ENCODE data around the gene MYB. TPM values are rescaled to one million over a fixed set of nuclear protein-coding genes. Genes with fewer than 3 reads are reported as not detected.

Gene MYB
- total RNA-seq, 1 donor from 2014 or later: 2.0 TPM

- Histone ChIP-seq H3K36me3 (no peaks in the 10 kb centered on the region), H3K27ac (no peak overlapping the region), H3K9me3 (no peaks in the 10 kb centered on the region), H3K4me1 (no peaks in the 10 kb centered on the region), H3K27me3 (no peaks in the 10 kb centered on the region), H3K4me3 (no peak overlapping the region)
- peak; percentile 63 for ATAC-seq
- TF ChIP-seq, protein P1, sequence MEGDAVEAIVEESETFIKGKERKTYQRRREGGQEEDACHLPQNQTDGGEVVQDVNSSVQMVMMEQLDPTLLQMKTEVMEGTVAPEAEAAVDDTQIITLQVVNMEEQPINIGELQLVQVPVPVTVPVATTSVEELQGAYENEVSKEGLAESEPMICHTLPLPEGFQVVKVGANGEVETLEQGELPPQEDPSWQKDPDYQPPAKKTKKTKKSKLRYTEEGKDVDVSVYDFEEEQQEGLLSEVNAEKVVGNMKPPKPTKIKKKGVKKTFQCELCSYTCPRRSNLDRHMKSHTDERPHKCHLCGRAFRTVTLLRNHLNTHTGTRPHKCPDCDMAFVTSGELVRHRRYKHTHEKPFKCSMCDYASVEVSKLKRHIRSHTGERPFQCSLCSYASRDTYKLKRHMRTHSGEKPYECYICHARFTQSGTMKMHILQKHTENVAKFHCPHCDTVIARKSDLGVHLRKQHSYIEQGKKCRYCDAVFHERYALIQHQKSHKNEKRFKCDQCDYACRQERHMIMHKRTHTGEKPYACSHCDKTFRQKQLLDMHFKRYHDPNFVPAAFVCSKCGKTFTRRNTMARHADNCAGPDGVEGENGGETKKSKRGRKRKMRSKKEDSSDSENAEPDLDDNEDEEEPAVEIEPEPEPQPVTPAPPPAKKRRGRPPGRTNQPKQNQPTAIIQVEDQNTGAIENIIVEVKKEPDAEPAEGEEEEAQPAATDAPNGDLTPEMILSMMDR (IDR thresholded peaks at IDR 0.05): no peak
- DNase-seq: no peak
- intact Hi-C loops (cut with DNase I): no loop called here
Observed at GRCh38 chr6:135195522-135195921, 14.4 kb downstream of the MYB start.

GRCh38 chr6:135196739-135197510 lies 15.8 kb downstream of the MYB start:
- no peaks in the 10 kb centered on the region for H3K9me3 ChIP-seq
- no peak for ATAC-seq
- intact Hi-C loops (cut with DNase I): no loop called here
- H3K4me1 ChIP-seq: no peaks in the 10 kb centered on the region
- H3K36me3 ChIP-seq: no peaks in the 10 kb centered on the region
- DNase-seq: no peak
- no peaks in the 10 kb centered on the region for H3K27me3 ChIP-seq
- TF ChIP-seq, protein P1 (IDR thresholded peaks at IDR 0.05): no peak
- H3K4me3 ChIP-seq: no peak overlapping the region
- no peak overlapping the region for H3K27ac ChIP-seq

DNA sequence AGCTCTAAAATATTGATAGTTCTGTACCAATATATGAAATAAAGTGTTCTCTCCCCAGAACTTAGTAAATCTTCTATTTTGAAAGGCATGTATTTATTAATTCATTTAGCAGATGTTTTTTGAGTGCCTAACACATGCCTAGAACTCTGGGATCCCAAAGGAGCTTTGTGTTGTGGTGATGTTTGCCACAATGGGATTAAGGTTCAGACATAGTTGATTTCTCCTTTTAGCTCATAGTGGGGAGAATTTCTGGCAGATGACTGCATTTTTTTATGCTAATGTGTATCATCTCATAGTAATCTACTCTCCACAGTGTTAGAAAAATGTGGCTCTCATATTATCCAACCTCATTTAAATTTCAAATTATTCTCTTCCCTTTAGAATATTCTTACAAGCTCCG lies 21.7 kb downstream of the MYB start:
- no peak for ATAC-seq
- Histone ChIP-seq H3K9me3 (no peaks in the 10 kb centered on the region), H3K27me3 (no peaks in the 10 kb centered on the region), H3K4me1 (no peaks in the 10 kb centered on the region), H3K36me3 (no peaks in the 10 kb centered on the region), H3K4me3 (no peak overlapping the region), H3K27ac (no peak overlapping the region)
- TF ChIP-seq, protein P1 (IDR thresholded peaks at IDR 0.05): no peak
- intact Hi-C loops (cut with DNase I): no loop called here
- DNase-seq: no peak

- no peak overlapping the region for H3K27ac ChIP-seq
- DNase-seq (no peak), ATAC-seq (no peak)
- no peaks in the 10 kb centered on the region for H3K9me3 ChIP-seq
- no peak overlapping the region for H3K4me3 ChIP-seq
- no peaks in the 10 kb centered on the region for H3K27me3 ChIP-seq
- TF ChIP-seq, protein P1 (IDR thresholded peaks at IDR 0.05): no peak
- intact Hi-C loops (cut with DNase I): no loop called here
- H3K36me3 ChIP-seq: no peaks in the 10 kb centered on the region
- H3K4me1 ChIP-seq: no peaks in the 10 kb centered on the region
Observed at GRCh38 chr6:135204951-135205350, 23.8 kb downstream of the MYB start.

DNA sequence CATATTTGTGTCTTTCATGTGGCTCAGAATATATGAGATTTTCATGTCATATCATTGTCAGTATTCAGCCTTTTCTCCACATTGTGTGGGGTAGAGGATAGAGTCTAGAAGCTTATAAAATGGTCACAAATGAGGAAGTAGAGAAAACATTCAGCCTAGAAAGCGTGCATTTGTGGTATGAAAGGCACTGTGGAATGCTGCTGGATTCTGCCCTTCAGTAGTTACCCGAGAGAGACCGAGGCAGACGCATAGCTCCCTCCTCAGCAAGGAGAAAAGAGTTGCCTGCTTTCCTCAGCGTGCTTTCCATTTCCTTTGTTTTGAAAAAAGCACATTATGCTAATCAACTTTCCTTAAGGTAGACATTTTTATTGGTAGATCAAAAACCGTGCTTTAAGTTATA lies 28.7 kb downstream of the MYB start:
- TF ChIP-seq, protein P1 (IDR thresholded peaks at IDR 0.05): no peak
- Histone ChIP-seq H3K27me3 (no peaks in the 10 kb centered on the region), H3K27ac (no peak overlapping the region), H3K4me1 (peaks cover 6% of the 10 kb centered on the region), H3K4me3 (no peak overlapping the region), H3K9me3 (no peaks in the 10 kb centered on the region), H3K36me3 (no peaks in the 10 kb centered on the region)
- intact Hi-C loops (cut with DNase I): no loop called here
- DNase-seq: no peak
- ATAC-seq: peak; percentile 74

All from upper lobe of right lung (tissue), 1 donor.